OCI-M2 (cell line): ENCODE data around the gene CEP44.

Source experiments
- DNase-seq: peaks from one replicate; lab custom pipeline; 2025; ENCODE audit not compliant: unreplicated experiment; lab: John Stamatoyannopoulos, UW

The CEP44 gene

DNA sequence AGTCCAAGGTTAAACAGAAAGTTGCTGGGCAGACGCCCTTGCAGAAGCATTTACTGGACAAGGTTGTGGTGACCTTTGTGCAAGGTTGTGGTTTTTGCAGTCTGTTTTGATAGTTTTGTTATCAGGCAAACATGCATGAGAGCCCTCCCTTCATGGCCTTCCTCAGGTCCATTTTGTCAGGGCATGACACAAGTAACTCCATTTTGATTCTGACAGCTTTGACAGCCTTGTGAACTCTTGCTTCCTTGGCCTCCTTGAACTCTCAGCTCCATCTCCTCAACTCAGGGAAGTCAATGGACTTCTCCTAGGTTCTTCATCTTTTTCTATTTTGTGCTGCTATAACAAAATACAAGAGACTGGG lies 97.7 kb downstream of the CEP44 start:
- DNase-seq, result no peak
